Activated CD4-positive, alpha-beta T cell treated with anti-CD3 and anti-CD28 coated beads, Interleukin-2, amount 10 ng/mL, durations not matched to agents 7 days and 5 days (primary cell): Measurements from ENCODE around the gene MMAB. TPM values are rescaled to one million over a fixed set of nuclear protein-coding genes. Genes with fewer than 3 reads are reported as not detected.

Experiments
- CTCF ChIA-PET: fragments of 350-600 bp; sonication (Branson Sonifier 250); formaldehyde crosslinking; loops from one replicate; lab custom pipeline; 2021; ENCODE audit warnings: antibody characterized with exemption; lab: Charles Lee
- POLR2A ChIA-PET: fragments of 350-600 bp; sonication (Branson Sonifier 250); formaldehyde crosslinking; loops from one replicate; lab custom pipeline; 2021; ENCODE audit warnings: antibody characterized with exemption; lab: Charles Lee
- DNase-seq: peaks from one replicate; pipeline ENCODE4 v3.0.0-alpha.2; 2020
- H3K27ac Mint-ChIP-seq: one replicate; pipeline ENCODE4 v1.8.0; 2021; ENCODE audit warnings: mild to moderate bottlenecking, moderate library complexity, mixed read lengths
- H3K27me3 Mint-ChIP-seq: one replicate; pipeline ENCODE4 v1.8.0; 2021; ENCODE audit warnings: mixed read lengths
- H3K36me3 Mint-ChIP-seq: one replicate; pipeline ENCODE4 v1.8.0; 2021; ENCODE audit warnings: low read depth, mixed read lengths
- H3K4me1 Mint-ChIP-seq: one replicate; pipeline ENCODE4 v1.8.0; 2021; ENCODE audit warnings: mixed read lengths
- H3K4me3 Mint-ChIP-seq: one replicate; pipeline ENCODE4 v1.8.0; 2021; ENCODE audit warnings: mild to moderate bottlenecking, moderate library complexity, mixed read lengths
- H3K9me3 Mint-ChIP-seq: one replicate; pipeline ENCODE4 v1.8.0; 2021; ENCODE audit warnings: mixed read lengths
- total RNA-seq, 2 experiments: library from RNA; stranded (reverse); gene quantifications; one replicate each; pipeline ENCODE4 v1.2.3, GENCODE V29; 2021

Gene MMAB
- total RNA-seq, 2 experiments from 2014 or later: 21.4 to 25.7 TPM

- CTCF ChIA-PET: interaction anchor here (0.6 to 0.9 kb wide), 2 partner anchors 8 to 1225 kb away, joined by 3 read pairs; no protein-coding TSS in a partner anchor
- H3K27ac Mint-ChIP-seq: no peak overlapping the region
- peaks cover 10% of the 10 kb centered on the region for H3K9me3 Mint-ChIP-seq
- no peaks in the 10 kb centered on the region for H3K4me1 Mint-ChIP-seq
- POLR2A ChIA-PET: no interaction called here
- H3K4me3 Mint-ChIP-seq: no peak overlapping the region
- H3K27me3 Mint-ChIP-seq: no peaks in the 10 kb centered on the region
- H3K36me3 Mint-ChIP-seq: peaks cover 30% of the 10 kb centered on the region
- no peak for DNase-seq
These were observed 12.2 kb downstream of the MMAB start for GRCh38 chr12:109560867-109561710.

GRCh38 chr12:109559601-109560000 lies 13.7 kb downstream of the MMAB start:
- Mint-ChIP-seq H3K36me3 (peaks cover 26% of the 10 kb centered on the region), H3K4me3 (no peak overlapping the region), H3K27me3 (no peaks in the 10 kb centered on the region), H3K27ac (no peak overlapping the region), H3K4me1 (no peaks in the 10 kb centered on the region), H3K9me3 (peaks cover 10% of the 10 kb centered on the region)
- CTCF ChIA-PET: interaction anchor here (0.5 to 1.4 kb wide), 4 partner anchors 12 to 710 kb away, joined by 3 to 5 read pairs (median 4); no protein-coding TSS in a partner anchor
- POLR2A ChIA-PET: no interaction called here
- no peak for DNase-seq

GRCh38 chr12:109559200-109559505 lies 14.2 kb downstream of the MMAB start:
- POLR2A ChIA-PET: no interaction called here
- Mint-ChIP-seq H3K4me1 (no peaks in the 10 kb centered on the region), H3K27ac (no peak overlapping the region), H3K9me3 (peaks cover 10% of the 10 kb centered on the region), H3K27me3 (no peaks in the 10 kb centered on the region), H3K36me3 (peaks cover 24% of the 10 kb centered on the region), H3K4me3 (no peak overlapping the region)
- DNase-seq: no peak
- CTCF ChIA-PET: interaction anchor here (1.4 kb wide), 1 partner anchor 13 kb away, joined by 4 read pairs; no protein-coding TSS in a partner anchor

- no peak overlapping the region for H3K4me3 Mint-ChIP-seq
- no peaks in the 10 kb centered on the region for H3K27me3 Mint-ChIP-seq
- peaks cover 20% of the 10 kb centered on the region for H3K36me3 Mint-ChIP-seq
- peaks cover 10% of the 10 kb centered on the region for H3K9me3 Mint-ChIP-seq
- no peak overlapping the region for H3K27ac Mint-ChIP-seq
- H3K4me1 Mint-ChIP-seq: no peaks in the 10 kb centered on the region
- ChIA-PET CTCF (no interaction called here), POLR2A (no interaction called here)
- no peak for DNase-seq
These were observed 14.7 kb downstream of the MMAB start for GRCh38 chr12:109558374-109559199.

- peaks cover 14% of the 10 kb centered on the region for H3K36me3 Mint-ChIP-seq
- H3K4me3 Mint-ChIP-seq: no peak overlapping the region
- H3K4me1 Mint-ChIP-seq: no peaks in the 10 kb centered on the region
- no peak overlapping the region for H3K27ac Mint-ChIP-seq
- no peaks in the 10 kb centered on the region for H3K27me3 Mint-ChIP-seq
- POLR2A ChIA-PET: no interaction called here
- CTCF ChIA-PET: no interaction called here
- H3K9me3 Mint-ChIP-seq: peaks cover 10% of the 10 kb centered on the region
- DNase-seq: no peak
These were observed 15.5 kb downstream of the MMAB start for GRCh38 chr12:109557805-109558204.

GRCh38 chr12:109557200-109557599 lies 16.1 kb downstream of the MMAB start:
- peaks cover 3% of the 10 kb centered on the region for H3K4me1 Mint-ChIP-seq
- H3K27me3 Mint-ChIP-seq: no peaks in the 10 kb centered on the region
- H3K36me3 Mint-ChIP-seq: peaks cover 8% of the 10 kb centered on the region
- POLR2A ChIA-PET: no interaction called here
- H3K27ac Mint-ChIP-seq: no peak overlapping the region
- CTCF ChIA-PET: no interaction called here
- H3K9me3 Mint-ChIP-seq: peaks cover 5% of the 10 kb centered on the region
- no peak overlapping the region for H3K4me3 Mint-ChIP-seq
- DNase-seq: no peak

- Mint-ChIP-seq H3K4me3 (no peak overlapping the region), H3K27ac (no peak overlapping the region), H3K9me3 (no peaks in the 10 kb centered on the region), H3K36me3 (no peaks in the 10 kb centered on the region), H3K4me1 (peaks cover 3% of the 10 kb centered on the region), H3K27me3 (no peaks in the 10 kb centered on the region)
- no peak for DNase-seq
- CTCF ChIA-PET: interaction anchor here (0.6 to 1.0 kb wide), 2 partner anchors 21 to 1111 kb away, joined by 3 read pairs; no protein-coding TSS in a partner anchor
- POLR2A ChIA-PET: interaction anchor here (0.7 kb wide), 1 partner anchor 130 kb away, joined by 6 read pairs; no protein-coding TSS in a partner anchor
These were observed 17.6 kb downstream of the MMAB start for GRCh38 chr12:109555431-109556315.

GRCh38 chr12:109554761-109555160 lies 18.5 kb downstream of the MMAB start:
- peaks cover 5% of the 10 kb centered on the region for H3K4me1 Mint-ChIP-seq
- ChIA-PET POLR2A (no interaction called here), CTCF (interaction anchor here (0.6 to 1.0 kb wide), 3 partner anchors 20 to 1780 kb away, joined by 3 read pairs; no protein-coding TSS in a partner anchor)
- H3K4me3 Mint-ChIP-seq: no peak overlapping the region
- H3K27me3 Mint-ChIP-seq: peaks cover 3% of the 10 kb centered on the region
- no peaks in the 10 kb centered on the region for H3K9me3 Mint-ChIP-seq
- H3K36me3 Mint-ChIP-seq: no peaks in the 10 kb centered on the region
- H3K27ac Mint-ChIP-seq: no peak overlapping the region
- no peak for DNase-seq

- peaks cover 11% of the 10 kb centered on the region for H3K4me1 Mint-ChIP-seq
- CTCF ChIA-PET: no interaction called here
- no peaks in the 10 kb centered on the region for H3K9me3 Mint-ChIP-seq
- no peak overlapping the region for H3K4me3 Mint-ChIP-seq
- no peaks in the 10 kb centered on the region for H3K36me3 Mint-ChIP-seq
- peaks cover 7% of the 10 kb centered on the region for H3K27me3 Mint-ChIP-seq
- no peak overlapping the region for H3K27ac Mint-ChIP-seq
- no peak for DNase-seq
- POLR2A ChIA-PET: no interaction called here
These were observed 19.3 kb downstream of the MMAB start for GRCh38 chr12:109553906-109554500.

- no peak overlapping the region for H3K27ac Mint-ChIP-seq
- peaks cover 13% of the 10 kb centered on the region for H3K4me1 Mint-ChIP-seq
- H3K4me3 Mint-ChIP-seq: no peak overlapping the region
- DNase-seq: no peak
- no peaks in the 10 kb centered on the region for H3K9me3 Mint-ChIP-seq
- POLR2A ChIA-PET: no interaction called here
- H3K27me3 Mint-ChIP-seq: peaks cover 8% of the 10 kb centered on the region
- no peaks in the 10 kb centered on the region for H3K36me3 Mint-ChIP-seq
- CTCF ChIA-PET: interaction anchor here (1.0 kb wide), 1 partner anchor 8 kb away, joined by 3 read pairs; no protein-coding TSS in a partner anchor
These were observed 19.8 kb downstream of the MMAB start for GRCh38 chr12:109553483-109553882.

- Mint-ChIP-seq H3K36me3 (no peaks in the 10 kb centered on the region), H3K27ac (no peak overlapping the region), H3K4me3 (no peak overlapping the region), H3K9me3 (no peaks in the 10 kb centered on the region), H3K4me1 (peaks cover 13% of the 10 kb centered on the region), H3K27me3 (peaks cover 12% of the 10 kb centered on the region)
- CTCF ChIA-PET: interaction anchor here (0.6 to 1.4 kb wide), 5 partner anchors 8 to 80 kb away, joined by 3 read pairs; no protein-coding TSS in a partner anchor
- DNase-seq: no peak
- POLR2A ChIA-PET: no interaction called here
These were observed 20.3 kb downstream of the MMAB start for GRCh38 chr12:109552971-109553370.

- H3K36me3 Mint-ChIP-seq: no peaks in the 10 kb centered on the region
- H3K4me1 Mint-ChIP-seq: peaks cover 13% of the 10 kb centered on the region
- H3K27ac Mint-ChIP-seq: no peak overlapping the region
- ChIA-PET POLR2A (no interaction called here), CTCF (no interaction called here)
- DNase-seq: no peak
- H3K9me3 Mint-ChIP-seq: no peaks in the 10 kb centered on the region
- H3K27me3 Mint-ChIP-seq: peaks cover 24% of the 10 kb centered on the region
- H3K4me3 Mint-ChIP-seq: no peak overlapping the region
These were observed 22.2 kb downstream of the MMAB start for GRCh38 chr12:109551108-109551507.
